Kidney glomerular epithelial cell (primary cell): Measurements from ENCODE around the gene ZNF90.
"Not testable (repeated sequence)": the region's sequence is repeated elsewhere in the genome, so short reads cannot be mapped to it uniquely, and the experiment has no call there.

Experiments used
- DNase-seq: peaks from one replicate; lab custom pipeline; 2025; lab: John Stamatoyannopoulos, UW

The ZNF90 gene

GRCh38 chr19:20077791-20078463 is at the start of gene ZNF90:
ZNF90 (plus strand) TSS chr19:20078000; CDS start chr19:20078133, 133 bp downstream.
- DNase-seq, result peak; percentile 63

GRCh38 chr19:20028611-20029010 is 49.2 kb upstream of the ZNF90 start:
- no peak for DNase-seq

- no peak for DNase-seq
Measured at GRCh38 chr19:20035935-20036334, 41.9 kb upstream of the ZNF90 start.

GRCh38 chr19:20038358-20039202 is 39.2 kb upstream of the ZNF90 start:
- DNase-seq, result no peak

GRCh38 chr19:20039203-20039723 is 38.5 kb upstream of the ZNF90 start, which contains the start of gene ZNF682:
ZNF682 (minus strand) TSS chr19:20039505; CDS start chr19:20039345, 160 bp downstream.
- peak; percentile 91 for DNase-seq

GRCh38 chr19:20044663-20045062 is 33.1 kb upstream of the ZNF90 start:
- no peak for DNase-seq

- DNase-seq, result not testable (repeated sequence)
Measured at GRCh38 chr19:20045742-20046141, 32.1 kb upstream of the ZNF90 start.

GRCh38 chr19:20051841-20052768 is 25.7 kb upstream of the ZNF90 start:
- peak; percentile 96 for DNase-seq

- not testable (repeated sequence) for DNase-seq
Measured at GRCh38 chr19:20058738-20059137, 19.1 kb upstream of the ZNF90 start.

- DNase-seq, result no peak
Measured at GRCh38 chr19:20060282-20060681, 17.5 kb upstream of the ZNF90 start.

GRCh38 chr19:20066861-20067260 is 10.9 kb upstream of the ZNF90 start:
- DNase-seq, result no peak

- DNase-seq, result no peak
Measured at GRCh38 chr19:20067943-20068342, 9.9 kb upstream of the ZNF90 start.

GRCh38 chr19:20068559-20068958 is 9.2 kb upstream of the ZNF90 start:
- DNase-seq, result not testable (repeated sequence)

- DNase-seq, result no peak
Measured at GRCh38 chr19:20070691-20071090, 7.1 kb upstream of the ZNF90 start.

GRCh38 chr19:20072936-20073335 is 4.9 kb upstream of the ZNF90 start:
- no peak for DNase-seq

GRCh38 chr19:20078581-20079031 is 806 bp downstream of the ZNF90 start:
- DNase-seq, result no peak

GRCh38 chr19:20079476-20079875 is 1.7 kb downstream of the ZNF90 start:
- DNase-seq, result no peak

GRCh38 chr19:20080656-20081055 is 2.9 kb downstream of the ZNF90 start:
- DNase-seq, result no peak

GRCh38 chr19:20082232-20082833 is 4.5 kb downstream of the ZNF90 start:
- DNase-seq, result not testable (repeated sequence)

- DNase-seq, result not testable (repeated sequence)
Measured at GRCh38 chr19:20082876-20083275, 5.1 kb downstream of the ZNF90 start.

- DNase-seq, result no peak
Measured at GRCh38 chr19:20102097-20102496, 24.3 kb downstream of the ZNF90 start.
